HG02852 (cell line): ENCODE data around the gene TMEM138.

Experiments used
- ATAC-seq: cut with Tn5 transposase; IDR thresholded peaks from one replicate; pipeline ENCODE4 v1.9.1; 2021; ENCODE audit warnings: mild to moderate bottlenecking, moderate library complexity; ENCODE audit not compliant: unreplicated experiment

Gene TMEM138

GRCh38 chr11:61404103-61404502, 41.9 kb downstream of the TMEM138 start:
- ATAC-seq = no peak

- ATAC-seq = no peak
Observed at GRCh38 chr11:61404641-61405040, 42.5 kb downstream of the TMEM138 start.

- ATAC-seq = no peak
Observed at GRCh38 chr11:61406067-61406466, 43.9 kb downstream of the TMEM138 start.

- ATAC-seq = no peak
Observed at GRCh38 chr11:61406991-61407728, 45.0 kb downstream of the TMEM138 start.

DNA sequence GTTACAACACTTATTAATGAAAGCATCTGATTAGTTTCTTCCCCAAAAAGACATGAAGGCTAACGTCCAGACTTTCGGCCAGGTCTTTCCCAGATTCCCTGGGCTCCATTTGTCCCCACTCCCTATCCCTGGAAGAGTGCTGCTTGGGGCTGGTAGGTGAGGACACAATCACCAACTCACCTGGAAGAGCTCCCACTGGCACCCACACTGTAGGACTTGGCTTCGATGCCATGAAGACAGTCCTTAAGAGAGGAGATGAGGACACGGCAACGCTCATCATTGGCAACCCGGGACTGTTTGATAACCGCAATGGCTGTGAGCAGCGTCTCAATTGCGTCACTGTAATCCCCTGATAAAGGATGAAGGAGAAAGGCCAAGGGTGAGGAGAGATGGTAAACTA, 49.4 kb downstream of the TMEM138 start:
- ATAC-seq = no peak

- ATAC-seq = no peak
Observed at GRCh38 chr11:61413496-61413895, 51.3 kb downstream of the TMEM138 start.

DNA sequence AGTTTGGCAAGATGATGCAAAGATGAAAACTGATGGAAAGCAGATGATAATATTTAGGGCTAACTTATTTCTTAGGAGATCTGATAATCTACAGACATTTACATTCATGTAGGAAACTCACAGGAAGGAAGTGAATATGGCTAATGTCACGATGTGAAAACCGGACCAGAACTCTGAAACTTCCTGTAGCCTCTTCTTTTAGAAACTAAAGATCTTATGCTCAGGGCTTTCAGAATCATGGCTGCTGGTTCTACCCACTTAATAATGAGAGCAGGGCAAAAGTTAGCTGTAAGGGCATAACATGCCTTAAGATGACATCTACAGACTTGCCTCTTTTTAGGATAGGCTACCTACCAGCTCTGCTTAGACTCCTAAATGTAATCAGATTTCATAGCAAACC, 52.4 kb downstream of the TMEM138 start:
- ATAC-seq = no peak

DNA sequence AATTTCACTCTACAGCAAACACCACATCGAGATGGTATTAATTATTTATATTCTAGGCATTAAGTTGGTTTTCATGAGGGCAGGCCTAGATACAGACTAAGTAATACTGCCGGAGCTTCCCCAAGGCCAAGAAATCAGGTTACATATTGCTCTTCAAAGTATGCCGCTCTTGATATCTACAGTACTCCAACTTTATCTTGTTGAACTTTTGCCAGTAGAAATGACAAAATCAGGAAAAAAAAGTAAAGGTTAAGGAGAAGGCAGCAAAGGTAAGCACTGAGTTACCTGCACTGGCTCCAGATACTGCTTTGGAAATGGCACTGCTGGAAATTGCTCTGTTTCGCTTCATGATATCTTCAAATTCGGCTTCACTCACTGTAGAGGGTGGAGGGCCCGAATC, 53.2 kb downstream of the TMEM138 start:
- no peak for ATAC-seq

GRCh38 chr11:61416941-61417340, 54.8 kb downstream of the TMEM138 start:
- ATAC-seq = no peak

DNA sequence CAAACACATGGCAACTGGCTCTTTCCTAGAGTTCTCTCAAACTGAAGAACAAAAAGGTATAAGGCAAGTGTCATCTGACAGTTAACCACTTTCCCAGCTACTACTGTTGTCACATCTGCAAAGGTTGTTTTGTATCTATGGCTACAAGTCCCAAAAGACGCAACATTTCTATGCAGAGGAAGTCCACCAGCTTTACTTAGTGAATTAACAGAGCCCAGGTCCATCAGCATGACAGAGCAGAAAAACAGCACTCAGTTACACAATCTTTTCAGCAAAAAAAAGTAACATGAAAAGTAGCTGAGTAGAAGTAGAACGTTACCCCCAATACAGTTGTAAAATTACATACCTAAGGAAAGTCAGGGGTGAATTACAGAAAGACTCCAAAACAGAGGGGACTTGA, 55.5 kb downstream of the TMEM138 start:
- ATAC-seq = no peak

- ATAC-seq = no peak
Observed at GRCh38 chr11:61418136-61418535, 56.0 kb downstream of the TMEM138 start.
